ENCODE results near the gene DENND1B. TPM values are rescaled to one million over a fixed set of nuclear protein-coding genes. Genes with fewer than 3 reads are reported as not detected.

The DENND1B gene
- total and polyA plus RNA-seq, 9 of the 15 experiments (the other 6 are each of a cell fraction or from before 2014, with no cell fraction given) = 2.1 to 12.1 (median 7.5) TPM

- TF ChIP-seq, protein P1, sequence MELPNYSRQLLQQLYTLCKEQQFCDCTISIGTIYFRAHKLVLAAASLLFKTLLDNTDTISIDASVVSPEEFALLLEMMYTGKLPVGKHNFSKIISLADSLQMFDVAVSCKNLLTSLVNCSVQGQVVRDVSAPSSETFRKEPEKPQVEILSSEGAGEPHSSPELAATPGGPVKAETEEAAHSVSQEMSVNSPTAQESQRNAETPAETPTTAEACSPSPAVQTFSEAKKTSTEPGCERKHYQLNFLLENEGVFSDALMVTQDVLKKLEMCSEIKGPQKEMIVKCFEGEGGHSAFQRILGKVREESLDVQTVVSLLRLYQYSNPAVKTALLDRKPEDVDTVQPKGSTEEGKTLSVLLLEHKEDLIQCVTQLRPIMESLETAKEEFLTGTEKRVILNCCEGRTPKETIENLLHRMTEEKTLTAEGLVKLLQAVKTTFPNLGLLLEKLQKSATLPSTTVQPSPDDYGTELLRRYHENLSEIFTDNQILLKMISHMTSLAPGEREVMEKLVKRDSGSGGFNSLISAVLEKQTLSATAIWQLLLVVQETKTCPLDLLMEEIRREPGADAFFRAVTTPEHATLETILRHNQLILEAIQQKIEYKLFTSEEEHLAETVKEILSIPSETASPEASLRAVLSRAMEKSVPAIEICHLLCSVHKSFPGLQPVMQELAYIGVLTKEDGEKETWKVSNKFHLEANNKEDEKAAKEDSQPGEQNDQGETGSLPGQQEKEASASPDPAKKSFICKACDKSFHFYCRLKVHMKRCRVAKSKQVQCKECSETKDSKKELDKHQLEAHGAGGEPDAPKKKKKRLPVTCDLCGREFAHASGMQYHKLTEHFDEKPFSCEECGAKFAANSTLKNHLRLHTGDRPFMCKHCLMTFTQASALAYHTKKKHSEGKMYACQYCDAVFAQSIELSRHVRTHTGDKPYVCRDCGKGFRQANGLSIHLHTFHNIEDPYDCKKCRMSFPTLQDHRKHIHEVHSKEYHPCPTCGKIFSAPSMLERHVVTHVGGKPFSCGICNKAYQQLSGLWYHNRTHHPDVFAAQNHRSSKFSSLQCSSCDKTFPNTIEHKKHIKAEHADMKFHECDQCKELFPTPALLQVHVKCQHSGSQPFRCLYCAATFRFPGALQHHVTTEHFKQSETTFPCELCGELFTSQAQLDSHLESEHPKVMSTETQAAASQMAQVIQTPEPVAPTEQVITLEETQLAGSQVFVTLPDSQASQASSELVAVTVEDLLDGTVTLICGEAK (IDR thresholded peaks at IDR 0.05) = peak; percentile 54; the same call in 1 of the 2 replicates
- TF ChIP-seq, protein P1 (CRISPR knock-in tag; IDR thresholded peaks at IDR 0.05) = no peak
- TF ChIP-seq EP300 (IDR thresholded peaks at IDR 0.05; ENCODE audit: low read length) = no peak
- TF ChIP-seq, protein P2, sequence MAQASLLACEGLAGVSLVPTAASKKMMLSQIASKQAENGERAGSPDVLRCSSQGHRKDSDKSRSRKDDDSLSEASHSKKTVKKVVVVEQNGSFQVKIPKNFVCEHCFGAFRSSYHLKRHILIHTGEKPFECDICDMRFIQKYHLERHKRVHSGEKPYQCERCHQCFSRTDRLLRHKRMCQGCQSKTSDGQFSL (CRISPR knock-in tag; IDR thresholded peaks at IDR 0.05) = peak; percentile 98
- TF ChIP-seq, protein P2 (tag; IDR thresholded peaks at IDR 0.05) = peak in 1 of 2 experiments; percentile 94; a peak in 2 of 4 replicates
- TF ChIP-seq DIDO1 (tag; IDR thresholded peaks at IDR 0.05; ENCODE audit: low read depth) = peak; percentile 39; the same call in 1 of the 2 replicates
- 0 out of 4 replicates have a peak, but pooled peaks of 1 of the 2 experiments have one; percentile 14 for TF ChIP-seq FOXA3 (CRISPR knock-in tag; conservative IDR thresholded peaks at IDR 0.05 in 1 of 2, IDR thresholded peaks at IDR 0.05 in 1 of 2)
These were observed 606 bp downstream of the DENND1B start (continued) for GRCh38 chr1:197774466-197775281.
